PC-3 (cell line): Measurements from ENCODE around the gene CRIM1. TPM values are rescaled to one million over a fixed set of nuclear protein-coding genes. Genes with fewer than 3 reads are reported as not detected.
"Not testable (repeated sequence)": the region's sequence is repeated elsewhere in the genome, so short reads cannot be mapped to it uniquely, and the experiment has no call there.

Experiments
- ATAC-seq: fragments of 200-7000 bp; cut with Tn5 transposase; 2 replicates; pipeline ENCODE4 v1.9.1; 2020; ENCODE audit warnings: mild to moderate bottlenecking, moderate library complexity
- Bru-seq: library from RNA; stranded (reverse); fragments of 400-500 nt; gene quantifications from one replicate; lab custom pipeline; 2021; lab: Mats Ljungman, UMichigan
- BruChase-seq, 2 experiments: library from RNA; stranded (reverse); fragments of 400-500 nt; gene quantifications; one replicate each; lab custom pipeline; 2021; lab: Mats Ljungman, UMichigan
- BruUV-seq: library from RNA; stranded (reverse); fragments of 400-500 nt; replicated peaks from 2 replicates; lab custom pipeline; 2021; lab: Mats Ljungman, UMichigan
- CTCF ChIA-PET: fragments of 300-600 bp; sonication (Branson Sonifier 250); formaldehyde crosslinking; loops from one replicate; lab custom pipeline; 2022; ENCODE audit warnings: antibody characterized with exemption; lab: Charles Lee
- POLR2A ChIA-PET: fragments of 300-600 bp; sonication (Branson Sonifier 250); formaldehyde crosslinking; loops from one replicate; lab custom pipeline; 2022; ENCODE audit warnings: antibody characterized with exemption; ENCODE audit not compliant: unreplicated experiment; lab: Charles Lee
- DNase-seq: peaks from one replicate; pipeline ENCODE4 v3.0.0-alpha.2; 2015
- H2AFZ ChIP-seq: fragments of 300-600 bp; sonication (generic); 2 replicates; pipeline ENCODE4 v1.6.0; 2016; ENCODE audit warnings: antibody characterized with exemption, low read length
- H3F3A ChIP-seq: fragments of 300-600 bp; sonication (generic); one replicate; pipeline ENCODE4 v1.6.0; 2017; ENCODE audit warnings: antibody characterized with exemption, low read length, control low read depth, mild to moderate bottlenecking; ENCODE audit not compliant: unreplicated experiment
- H3K27ac ChIP-seq: fragments of 300-600 bp; sonication (generic); 2 replicates; pipeline ENCODE4 v1.5.1; 2016; ENCODE audit warnings: mild to moderate bottlenecking, low read length
- H3K27me3 ChIP-seq: fragments of 300-600 bp; sonication (generic); 2 replicates; pipeline ENCODE4 v1.6.1; 2016; ENCODE audit warnings: low read length, mixed read lengths
- H3K36me3 ChIP-seq: fragments of 300-600 bp; sonication (generic); 2 replicates; pipeline ENCODE4 v1.6.1; 2016; ENCODE audit warnings: low read depth, mixed run types, low read length, mixed read lengths
- H3K4me1 ChIP-seq: fragments of 300-600 bp; sonication (generic); 2 replicates; pipeline ENCODE4 v1.5.1; 2016; ENCODE audit warnings: low read length; ENCODE audit not compliant: insufficient read depth
- H3K4me2 ChIP-seq: fragments of 300-600 bp; sonication (generic); 2 replicates; pipeline ENCODE4 v1.6.0; 2016; ENCODE audit warnings: low read length
- H3K4me3 ChIP-seq: fragments of 300-600 bp; sonication (generic); 2 replicates; pipeline ENCODE4 v1.5.1; 2016; ENCODE audit warnings: mild to moderate bottlenecking, low read length, mixed read lengths
- H3K79me2 ChIP-seq: fragments of 300-600 bp; sonication (generic); 2 replicates; pipeline ENCODE4 v1.6.1; 2017; ENCODE audit warnings: low read length, mixed read lengths
- H3K9ac ChIP-seq: fragments of 300-600 bp; sonication (generic); 2 replicates; pipeline ENCODE4 v1.6.0; 2016; ENCODE audit warnings: mild to moderate bottlenecking, low read length
- H3K9me2 ChIP-seq: fragments of 300-600 bp; sonication (generic); replicated peaks from 2 replicates; pipeline ENCODE4 v1.6.1; 2016; ENCODE audit warnings: mixed run types, low read length, mixed read lengths
- H3K9me3 ChIP-seq: fragments of 300-600 bp; sonication (generic); 2 replicates; pipeline ENCODE4 v1.6.1; 2016; ENCODE audit warnings: low read length, mixed read lengths
- H4K20me1 ChIP-seq: fragments of 300-600 bp; sonication (generic); 2 replicates; pipeline ENCODE4 v1.6.1; 2016; ENCODE audit warnings: low read length, mixed read lengths
- EZH2 ChIP-seq: fragments of 300-600 bp; sonication (generic); IDR thresholded peaks from one replicate; pipeline ENCODE4 v1.6.1; 2017; ENCODE audit warnings: antibody characterized with exemption, mild to moderate bottlenecking, low read length; ENCODE audit not compliant: unreplicated experiment
- EZH2phosphoT487 ChIP-seq: fragments of 300-600 bp; sonication (generic); IDR thresholded peaks from 2 replicates; pipeline ENCODE4 v1.6.1; 2018; ENCODE audit warnings: mild to moderate bottlenecking, antibody characterized with exemption, low read length, borderline replicate concordance
- intact Hi-C: fragments of 100-400 bp; cut with micrococcal nuclease; formaldehyde crosslinking; loops from 2 replicates; pipeline ENCODE4 v1.9.0; 2023
- long read RNA-seq: library from polyadenylated mRNA; unstranded; transcript quantifications from one replicate; pipeline ENCODE4 v2.0.0, GENCODE V29; 2021; ENCODE audit not compliant: unreplicated experiment
- total RNA-seq: library from RNA; depleted of rRNA; stranded (reverse); fragments of >200 nt; gene quantifications from 2 replicates; pipeline ENCODE4 v1.2.3, GENCODE V29; 2014; rRNA removed
- TF ChIP-seq, protein P1 (sequence below): fragments of 300-600 bp; sonication (generic); conservative IDR thresholded peaks from 2 replicates; pipeline ENCODE4 v1.5.1; 2017; ENCODE audit warnings: antibody characterized with exemption, low read depth, mild to moderate bottlenecking, low read length

Gene CRIM1
- 70.7 and 85.7 TPM in 2 replicates for total RNA-seq
- percentile 97 among the genes with signal in this experiment for Bru-seq, nascent RNA
- percentile 81 among the genes with signal in this experiment for BruChase-seq, experiment 1, labeled RNA remaining after a 6-hour chase
- BruChase-seq, experiment 2, labeled RNA remaining after a 2-hour chase: percentile 87 among the genes with signal in this experiment
- long read RNA-seq, full-length matches to known transcripts: 4 of 66 reads
- long read RNA-seq, partial matches to known transcripts: 30 of 66 reads
- long read RNA-seq, other reads (novel, unspliced or antisense): 32 of 66 reads

- no TSS peak for BruUV-seq
- DNase-seq: peak; percentile 87
- Histone ChIP-seq H3K27me3 (no peaks in the 10 kb centered on the region), H4K20me1 (peaks cover 22% of the 10 kb centered on the region), H3K4me2 (peak within 1 kb of the TSS; percentile 93), H3K27ac (peak within 1 kb of the TSS; percentile 92), H3K9me3 (no peaks in the 10 kb centered on the region), H3K9ac (peak within 1 kb of the TSS; percentile 96), H2AFZ (peak within 1 kb of the TSS; percentile 69), H3K79me2 (peaks cover 58% of the 10 kb centered on the region), H3K4me3 (peak within 1 kb of the TSS; percentile 91), H3K4me1 (peaks cover 49% of the 10 kb centered on the region), H3K9me2 (no peaks in the 10 kb centered on the region), H3F3A (no peaks in the 10 kb centered on the region), H3K36me3 (peaks cover under 1% of the 10 kb centered on the region; the same call in 1 of the 2 replicates)
- intact Hi-C loops: loop anchor here (5.0 kb wide), 1 partner anchor 212 kb away; no protein-coding TSS in a partner anchor
- ChIA-PET CTCF (interaction anchor here (0.5 to 0.7 kb wide), 2 partner anchors 22 to 81 kb away, joined by 3 to 4 read pairs; no protein-coding TSS in a partner anchor), POLR2A (interaction anchor here (0.5 to 0.9 kb wide), 4 partner anchors 21 to 98 kb away, joined by 5 to 17 read pairs (median 12); no protein-coding TSS in a partner anchor)
- no peak for TF ChIP-seq EZH2phosphoT487
- TF ChIP-seq, protein P1, sequence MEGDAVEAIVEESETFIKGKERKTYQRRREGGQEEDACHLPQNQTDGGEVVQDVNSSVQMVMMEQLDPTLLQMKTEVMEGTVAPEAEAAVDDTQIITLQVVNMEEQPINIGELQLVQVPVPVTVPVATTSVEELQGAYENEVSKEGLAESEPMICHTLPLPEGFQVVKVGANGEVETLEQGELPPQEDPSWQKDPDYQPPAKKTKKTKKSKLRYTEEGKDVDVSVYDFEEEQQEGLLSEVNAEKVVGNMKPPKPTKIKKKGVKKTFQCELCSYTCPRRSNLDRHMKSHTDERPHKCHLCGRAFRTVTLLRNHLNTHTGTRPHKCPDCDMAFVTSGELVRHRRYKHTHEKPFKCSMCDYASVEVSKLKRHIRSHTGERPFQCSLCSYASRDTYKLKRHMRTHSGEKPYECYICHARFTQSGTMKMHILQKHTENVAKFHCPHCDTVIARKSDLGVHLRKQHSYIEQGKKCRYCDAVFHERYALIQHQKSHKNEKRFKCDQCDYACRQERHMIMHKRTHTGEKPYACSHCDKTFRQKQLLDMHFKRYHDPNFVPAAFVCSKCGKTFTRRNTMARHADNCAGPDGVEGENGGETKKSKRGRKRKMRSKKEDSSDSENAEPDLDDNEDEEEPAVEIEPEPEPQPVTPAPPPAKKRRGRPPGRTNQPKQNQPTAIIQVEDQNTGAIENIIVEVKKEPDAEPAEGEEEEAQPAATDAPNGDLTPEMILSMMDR: no peak
- TF ChIP-seq EZH2: no peak
- peak; percentile 48 for ATAC-seq
Observed at GRCh38 chr2:36355151-36355889, at the start of gene CRIM1. Gene CRIM1, plus strand, starts transcription at chr2:36355778. Its CDS starts 515 bp downstream, at chr2:36356293.

DNA sequence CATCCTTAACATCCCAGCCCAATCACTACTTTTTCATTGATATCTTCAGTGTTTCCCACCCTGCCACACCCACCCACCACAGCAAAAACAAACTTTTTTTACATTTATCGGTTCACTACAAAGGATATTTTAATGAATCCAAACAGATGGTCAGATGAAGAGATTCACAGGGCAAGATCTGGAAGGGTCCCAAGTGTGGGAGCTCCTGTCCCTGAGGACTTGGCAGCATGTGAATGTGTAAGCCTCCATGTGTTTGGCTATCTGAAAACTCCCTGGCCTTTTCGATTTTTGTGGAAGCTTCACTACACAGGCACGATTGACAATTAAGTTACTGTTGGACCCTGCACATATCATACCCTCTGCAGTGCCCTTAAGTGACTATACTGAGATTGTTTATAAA lies 48.1 kb upstream of the CRIM1 start:
- Histone ChIP-seq H3K9ac (no peak overlapping the region), H3K4me1 (no peaks in the 10 kb centered on the region), H2AFZ (no peak overlapping the region), H3K4me2 (no peak overlapping the region), H3K79me2 (no peaks in the 10 kb centered on the region), H3K9me3 (no peaks in the 10 kb centered on the region), H3K4me3 (no peak overlapping the region), H4K20me1 (no peaks in the 10 kb centered on the region), H3F3A (no peaks in the 10 kb centered on the region), H3K9me2 (no peaks in the 10 kb centered on the region), H3K27me3 (peaks cover 6% of the 10 kb centered on the region; the same call in 1 of the 2 replicates), H3K27ac (no peak overlapping the region), H3K36me3 (no peaks in the 10 kb centered on the region)
- intact Hi-C loops: no loop called here
- ATAC-seq (no peak), DNase-seq (no peak)
- no TSS peak for BruUV-seq
- TF ChIP-seq, protein P1: no peak
- TF ChIP-seq EZH2phosphoT487: no peak
- TF ChIP-seq EZH2: no peak
- ChIA-PET CTCF (no interaction called here), POLR2A (no interaction called here)

DNA sequence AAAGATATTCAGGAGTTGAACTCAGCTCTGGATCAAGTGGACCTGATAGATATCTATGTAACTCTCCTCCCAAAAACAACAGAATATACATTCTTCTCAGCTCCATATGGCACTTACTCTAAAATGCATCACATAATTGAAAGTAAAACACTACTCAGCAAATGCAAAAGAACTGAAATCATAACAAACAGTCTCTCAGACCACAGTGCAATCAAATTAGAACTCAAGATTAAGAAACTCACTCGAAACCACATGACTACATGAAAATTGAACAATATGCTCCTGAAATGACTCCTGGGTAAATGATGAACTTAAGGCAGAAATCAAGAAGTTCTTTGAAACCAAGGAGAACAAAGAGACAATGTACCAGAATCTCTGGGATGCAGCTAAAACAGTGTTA lies 45.1 kb upstream of the CRIM1 start:
- POLR2A ChIA-PET, CTCF ChIA-PET, H3K27me3 ChIP-seq: not testable (repeated sequence)

More for the DNA sequence above, 45.1 kb upstream of the CRIM1 start:
- H3K27ac ChIP-seq, H3F3A ChIP-seq, H3K4me1 ChIP-seq, BruUV-seq, H3K9me2 ChIP-seq, intact Hi-C loops, H3K79me2 ChIP-seq, H3K36me3 ChIP-seq, ATAC-seq, H4K20me1 ChIP-seq, H3K4me3 ChIP-seq, H2AFZ ChIP-seq, H3K9ac ChIP-seq, H3K4me2 ChIP-seq, DNase-seq, H3K9me3 ChIP-seq: not testable (repeated sequence)
